H1 (cell line): ENCODE data around the gene SSBP3. TPM values are rescaled to one million over a fixed set of nuclear protein-coding genes. Genes with fewer than 3 reads are reported as not detected.

Experiments
- CTCF ChIA-PET: fragments of 300-600 bp; sonication (Branson Sonifier 250); formaldehyde crosslinking; loops from one replicate; lab custom pipeline; 2021; ENCODE audit not compliant: partially characterized antibody; lab: Charles Lee
- POLR2A ChIA-PET: fragments of 300-600 bp; sonication (Branson Sonifier 250); formaldehyde crosslinking; loops from one replicate; lab custom pipeline; 2021; ENCODE audit warnings: inconsistent platforms; ENCODE audit not compliant: partially characterized antibody; lab: Charles Lee
- DNase-seq, 2 experiments: peaks; one replicate each; pipeline versions ENCODE4 v3.0.0 to v3.0.0-alpha.2; 2010 to 2022; ENCODE audit warnings: low spot score in 2 of 2, low read depth in 1 of 2, mixed read lengths in 1 of 2
- FAIRE-seq: peaks from 2 replicates; lab custom pipeline; 2011; peaks lifted over from hg19 to GRCh38; lab: Jason Lieb, UNC
- H2AFZ ChIP-seq: 2 replicates; pipeline ENCODE4 v1.8.1; 2012; ENCODE audit warnings: low read length, inconsistent platforms
- H2AK5ac ChIP-seq: 2 replicates; pipeline ENCODE4 v1.6.1; 2013; ENCODE audit warnings: low read depth, low read length
- H2BK120ac ChIP-seq: replicated peaks from 2 replicates; pipeline ENCODE3; 2013; ENCODE audit warnings: low read depth, low read length, inconsistent platforms
- H2BK12ac ChIP-seq: 2 replicates; pipeline ENCODE4 v1.6.1; 2013; ENCODE audit warnings: low read depth, low read length
- H2BK15ac ChIP-seq: 2 replicates; pipeline ENCODE4 v1.6.1; 2013; ENCODE audit warnings: low read length
- H2BK20ac ChIP-seq: 2 replicates; pipeline ENCODE4 v1.6.1; 2013; ENCODE audit warnings: low read length
- H2BK5ac ChIP-seq: 2 replicates; pipeline ENCODE4 v1.6.1; 2013; ENCODE audit warnings: low read depth, low read length
- H3K14ac ChIP-seq: 2 replicates; pipeline ENCODE4 v1.6.1; 2013; ENCODE audit warnings: inconsistent platforms; ENCODE audit not compliant: insufficient read length
- H3K18ac ChIP-seq: 2 replicates; pipeline ENCODE4 v1.6.1; 2013; ENCODE audit warnings: low read length; ENCODE audit errors: extremely low read depth
- H3K23ac ChIP-seq: 2 replicates; pipeline ENCODE4 v1.6.1; 2013; ENCODE audit warnings: inconsistent platforms; ENCODE audit not compliant: insufficient read length
- H3K23me2 ChIP-seq: 2 replicates; pipeline ENCODE4 v1.6.1; 2013; ENCODE audit warnings: low read depth, low read length
- H3K27ac ChIP-seq: 2 replicates; pipeline ENCODE4 v1.6.1; 2011; ENCODE audit warnings: low read depth, low read length, inconsistent platforms
- H3K27me3 ChIP-seq, 4 experiments: replicated peaks in 1 of 4; 1 replicate in 1 of 4; 2 replicates in 3 of 4; pipeline versions ENCODE4 v1.6.1 to v1.8.1; 2011 to 2013; ENCODE audit warnings: low read length in 3 of 4, mild to moderate bottlenecking in 3 of 4, inconsistent platforms in 2 of 4, mixed read lengths in 2 of 4, moderate library complexity in 1 of 4; ENCODE audit not compliant: control insufficient read depth in 3 of 4, insufficient read depth in 3 of 4; ENCODE audit errors: extremely low read depth in 1 of 4
- H3K36me3 ChIP-seq, 4 experiments: 2 replicates each; pipeline versions ENCODE4 v1.6.1 to v1.8.1; 2011 to 2013; ENCODE audit warnings: mild to moderate bottlenecking in 4 of 4, low read length in 3 of 4, moderate library complexity in 2 of 4, control low read depth in 1 of 4, inconsistent platforms in 1 of 4; ENCODE audit not compliant: insufficient read depth in 4 of 4, control insufficient read depth in 2 of 4
- H3K4ac ChIP-seq: replicated peaks from 2 replicates; pipeline ENCODE3; 2013; ENCODE audit warnings: low read length, low read depth, mixed read lengths, inconsistent platforms; ENCODE audit not compliant: insufficient read length
- H3K4me1 ChIP-seq, 4 experiments: replicated peaks in 1 of 4; 1 replicate in 1 of 4; 2 replicates in 3 of 4; pipeline versions ENCODE4 v1.6.1 to v1.8.1; 2011 to 2013; ENCODE audit warnings: low read length in 3 of 4, inconsistent platforms in 2 of 4, mixed read lengths in 1 of 4; ENCODE audit not compliant: insufficient read depth in 4 of 4, control insufficient read depth in 3 of 4
- H3K4me2 ChIP-seq, 2 experiments: 2 replicates each; pipeline versions ENCODE4 v1.6.1 to v1.8.1; 2011 to 2013; ENCODE audit warnings: low read depth in 2 of 2, low read length in 2 of 2, control low read depth in 1 of 2, inconsistent platforms in 1 of 2, mild to moderate bottlenecking in 1 of 2; ENCODE audit not compliant: insufficient read depth in 1 of 2
- H3K4me3 ChIP-seq, 4 experiments: fragments of 200-600, 300-600 bp in 1 of 4; sonication (generic), shearing (Covaris generic), sonication (Bioruptor Twin) in 1 of 4; 2 replicates each; pipeline versions ENCODE4 v1.5.1 to v1.8.1; 2011 to 2016; ENCODE audit warnings: low read length in 4 of 4, low read depth in 3 of 4, control low read depth in 2 of 4, inconsistent platforms in 2 of 4, mild to moderate bottlenecking in 2 of 4, mixed read lengths in 1 of 4, moderate library complexity in 1 of 4; ENCODE audit not compliant: insufficient read depth in 2 of 4; ENCODE audit errors: extremely low read depth in 1 of 4
- H3K56ac ChIP-seq: replicated peaks from 2 replicates; pipeline ENCODE3; 2013; ENCODE audit warnings: low read depth, mild to moderate bottlenecking, mixed read lengths, low read length, inconsistent platforms; ENCODE audit not compliant: insufficient read length
- H3K79me1 ChIP-seq: 2 replicates; pipeline ENCODE4 v1.6.1; 2013; ENCODE audit warnings: low read depth, low read length, control low read depth
- H3K79me2 ChIP-seq, 2 experiments: 2 replicates each; pipeline versions ENCODE4 v1.6.1 to v1.8.1; 2012 to 2013; ENCODE audit warnings: low read length in 2 of 2, mild to moderate bottlenecking in 2 of 2, inconsistent platforms in 1 of 2; ENCODE audit not compliant: insufficient read depth in 2 of 2, control insufficient read depth in 1 of 2
- H3K9ac ChIP-seq, 4 experiments: replicated peaks in 1 of 4; 1 replicate in 1 of 4; 2 replicates in 3 of 4; pipeline versions ENCODE4 v1.6.1 to v1.8.1; 2011 to 2013; ENCODE audit warnings: low read depth in 3 of 4, low read length in 3 of 4, control low read depth in 2 of 4, mild to moderate bottlenecking in 2 of 4, moderate library complexity in 2 of 4, inconsistent platforms in 1 of 4; ENCODE audit errors: extremely low read depth in 1 of 4
- H3K9me3 ChIP-seq, 2 experiments: 2 replicates each; pipeline versions ENCODE4 v1.6.1 to v1.8.1; 2012 to 2013; ENCODE audit warnings: mild to moderate bottlenecking in 2 of 2, moderate library complexity in 2 of 2, control low read depth in 1 of 2, inconsistent platforms in 1 of 2, low read depth in 1 of 2, low read length in 1 of 2, mixed read lengths in 1 of 2; ENCODE audit not compliant: insufficient read depth in 2 of 2
- H4K20me1 ChIP-seq, 2 experiments: replicated peaks in 1 of 2; 2 replicates each; pipeline versions ENCODE3 to v1.8.1; 2011 to 2013; ENCODE audit warnings: inconsistent platforms in 2 of 2, low read length in 2 of 2, mild to moderate bottlenecking in 1 of 2; ENCODE audit not compliant: insufficient read depth in 2 of 2, control insufficient read depth in 1 of 2
- H4K5ac ChIP-seq: 2 replicates; pipeline ENCODE4 v1.6.1; 2013; ENCODE audit warnings: low read length, low read depth, mixed read lengths, inconsistent platforms; ENCODE audit not compliant: insufficient read length
- H4K8ac ChIP-seq: 2 replicates; pipeline ENCODE4 v1.8.0; 2013; ENCODE audit warnings: mild to moderate bottlenecking, moderate library complexity, low read length, inconsistent platforms; ENCODE audit not compliant: insufficient read depth; ENCODE audit errors: extremely low read depth
- H4K91ac ChIP-seq: replicated peaks from 2 replicates; pipeline ENCODE3; 2013; ENCODE audit warnings: low read length, mixed read lengths, inconsistent platforms; ENCODE audit not compliant: insufficient read length
- ATF3 ChIP-seq: IDR thresholded peaks from 2 replicates; pipeline ENCODE4 v1.6.1; 2011; ENCODE audit warnings: low read depth, mild to moderate bottlenecking, low read length; ENCODE audit not compliant: insufficient read depth
- BCL11A ChIP-seq, 2 experiments: IDR thresholded peaks; one replicate each; pipeline ENCODE4 v1.6.1; 2011; ENCODE audit warnings: low read depth in 2 of 2, low read length in 2 of 2, mild to moderate bottlenecking in 2 of 2
- CHD2 ChIP-seq: IDR thresholded peaks from 2 replicates; pipeline ENCODE4 v1.6.1; 2012; ENCODE audit warnings: low read length, improper control_type of control experiment
- CREB1 ChIP-seq: IDR thresholded peaks from 2 replicates; pipeline ENCODE4 v1.6.1; 2012; ENCODE audit warnings: inconsistent platforms
- FOSL1 ChIP-seq: IDR thresholded peaks from 2 replicates; pipeline ENCODE4 v1.6.1; 2011; ENCODE audit warnings: mild to moderate bottlenecking, low read depth, low read length, moderate library complexity; ENCODE audit not compliant: insufficient read depth
- JUND ChIP-seq: IDR thresholded peaks from 2 replicates; pipeline ENCODE4 v1.6.1; 2011; ENCODE audit warnings: mild to moderate bottlenecking, improper control_type of control experiment, low read length
- MAFK ChIP-seq: IDR thresholded peaks from 2 replicates; pipeline ENCODE4 v1.6.1; 2012; ENCODE audit warnings: low read depth, mild to moderate bottlenecking, improper control_type of control experiment, low read length
- POLR2A ChIP-seq, 2 experiments: IDR thresholded peaks; 1 replicate in 1 of 2; 2 replicates in 1 of 2; pipeline ENCODE4 v1.6.1; 2011; ENCODE audit warnings: low read depth in 2 of 2, low read length in 2 of 2, mild to moderate bottlenecking in 2 of 2; ENCODE audit errors: control extremely low read depth in 1 of 2
- RNF2 ChIP-seq: fragments of 200-900, 300-1000 bp; sonication (generic); IDR thresholded peaks from 2 replicates; pipeline ENCODE4 v1.7.1; 2016; ENCODE audit warnings: borderline replicate concordance, low read depth, mild to moderate bottlenecking, antibody characterized with exemption, low read length; ENCODE audit not compliant: poor library complexity, severe bottlenecking; ENCODE audit errors: missing control alignments
- SP4 ChIP-seq: IDR thresholded peaks from 2 replicates; pipeline ENCODE4 v1.6.1; 2012; ENCODE audit warnings: low read length, inconsistent platforms
- WGBS, 2 experiments: shearing (Covaris generic) in 1 of 2; methylation state at CpG; one replicate each; pipeline versions ENCODE4 v1.1.6 to v1.1.7; 2013 to 2015; ENCODE audit warnings: low lambda C conversion rate in 2 of 2, mixed read lengths in 2 of 2, inconsistent platforms in 1 of 2, low coverage in 1 of 2, missing lambda C conversion rate in 1 of 2; ENCODE audit not compliant: insufficient replicate concordance in 2 of 2, insufficient coverage in 1 of 2, insufficient read length in 1 of 2; ENCODE audit errors: extremely low coverage in 1 of 2, missing lambda C conversion rate in 1 of 2; 5-methylcytosine and 5-hydroxymethylcytosine counted together
- polyA plus RNA-seq, 7 experiments: library from polyadenylated mRNA; depleted of rRNA in 3 of 7; stranded (reverse) in 5 of 7; unstranded in 2 of 7; fragments of >200 nt in 5 of 7; fragments of 200-250 nt in 2 of 7; gene quantifications; 1 replicate in 5 of 7; 2 replicates in 1 of 7; 4 replicates in 1 of 7; pipeline versions ENCODE4 v1.2.1 to v1.2.3, GENCODE V29; 2011 to 2013; ENCODE audit warnings: missing spikeins in 2 of 7, mixed read lengths in 2 of 7
- total RNA-seq: library from RNA; stranded (reverse); fragmentation: NEBNext Ultra II Directional; extraction: Animal tissue kit (Norgen Biotek cat#: 25700); gene quantifications from 2 replicates; pipeline ENCODE4 v1.2.1, GENCODE V29; 2021
- TF ChIP-seq, protein P1 (sequence below), 3 experiments: IDR thresholded peaks; 1 replicate in 2 of 3; 2 replicates in 1 of 3; pipeline versions ENCODE4 v1.5.1 to v1.6.1; 2011; ENCODE audit warnings: low read length in 3 of 3, mild to moderate bottlenecking in 3 of 3, inconsistent platforms in 2 of 3, low read depth in 1 of 3, moderate library complexity in 1 of 3; ENCODE audit not compliant: insufficient read depth in 1 of 3; ENCODE audit errors: control extremely low read depth in 1 of 3

SSBP3 gene
- total and polyA plus RNA-seq, 2 of the 8 experiments (the other 6 are each of a cell fraction or from before 2014, with no cell fraction given) = 99.7 to 133 TPM

DNA sequence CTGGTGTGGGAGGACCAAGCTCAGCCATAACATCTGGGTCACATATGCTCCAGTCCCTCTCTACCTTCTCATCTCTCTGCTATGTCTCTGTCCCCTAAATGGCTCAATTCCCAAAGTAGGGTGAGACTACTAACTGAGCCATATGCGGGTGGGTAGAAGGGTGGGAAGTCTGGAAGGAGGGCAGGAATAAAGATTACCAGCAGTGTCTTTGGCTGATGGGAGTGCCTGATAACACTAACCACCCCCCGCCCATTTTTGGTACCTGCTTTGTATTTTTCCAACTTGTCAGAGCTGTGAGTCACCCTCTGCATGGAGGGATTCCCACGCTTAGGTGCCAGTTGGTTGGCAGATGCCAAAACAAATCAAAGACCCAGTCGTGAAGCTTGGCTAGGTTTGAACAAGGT, 14.9 kb upstream of the SSBP3 start:
- Histone ChIP-seq H2BK15ac (0 out of 2 replicates have a peak overlapping the region, but pooled peaks have one; percentile 31), H2AFZ (no peak overlapping the region), H3K36me3 (no peaks in the 10 kb centered on the region), H3K9ac (no peak overlapping the region), H4K5ac (no peak overlapping the region), H3K4me2 (no peak overlapping the region), H3K79me2 (no peaks in the 10 kb centered on the region), H2BK5ac (no peak overlapping the region), H3K27me3 (no peaks in the 10 kb centered on the region; a peak in 1 of 7 replicates), H3K14ac (no peak overlapping the region), H3K79me1 (no peaks in the 10 kb centered on the region), H3K27ac (no peak overlapping the region), H4K91ac (no peak overlapping the region), H2BK20ac (no peak overlapping the region), H4K8ac (no peak overlapping the region), H3K56ac (no peak overlapping the region), H3K9me3 (no peaks in the 10 kb centered on the region), H3K4ac (no peak overlapping the region), H4K20me1 (no peaks in the 10 kb centered on the region), H2AK5ac (no peak overlapping the region), H3K4me3 (no peak overlapping the region), H3K23me2 (no peaks in the 10 kb centered on the region), H2BK12ac (no peak overlapping the region), H3K4me1 (no peaks in the 10 kb centered on the region), H3K23ac (no peak overlapping the region), H3K18ac (no peak overlapping the region), H2BK120ac (no peak overlapping the region)
- no peak for FAIRE-seq
- ChIA-PET CTCF (interaction anchor here (1.2 to 1.8 kb wide), 3 partner anchors 8 to 63 kb away, joined by 3 to 5 read pairs (median 3); no protein-coding TSS in a partner anchor), POLR2A (interaction anchor here (0.8 to 1.8 kb wide), 3 partner anchors 12 to 31 kb away, joined by 3 to 7 read pairs (median 4); no protein-coding TSS in a partner anchor)
- no peak for DNase-seq
- WGBS, 2 experiments = 83% methylated on average over 4 of the region's 4 CpGs; no CpG with 5 or more reads in 1 of the 2 experiments
- TF ChIP-seq POLR2A (IDR thresholded peaks at IDR 0.05; ENCODE audit: control extremely low read depth in 1 of 2, low read depth in 2 of 2, low read length in 2 of 2) (no peak), CREB1 (no peak), CHD2 (no peak), SP4 (no peak), ATF3 (no peak), BCL11A (IDR thresholded peaks at IDR 0.05; ENCODE audit: low read depth in 2 of 2, low read length in 2 of 2) (no peak), JUND (no peak), RNF2 (no peak), FOSL1 (no peak), MAFK (no peak)
- TF ChIP-seq, protein P1, sequence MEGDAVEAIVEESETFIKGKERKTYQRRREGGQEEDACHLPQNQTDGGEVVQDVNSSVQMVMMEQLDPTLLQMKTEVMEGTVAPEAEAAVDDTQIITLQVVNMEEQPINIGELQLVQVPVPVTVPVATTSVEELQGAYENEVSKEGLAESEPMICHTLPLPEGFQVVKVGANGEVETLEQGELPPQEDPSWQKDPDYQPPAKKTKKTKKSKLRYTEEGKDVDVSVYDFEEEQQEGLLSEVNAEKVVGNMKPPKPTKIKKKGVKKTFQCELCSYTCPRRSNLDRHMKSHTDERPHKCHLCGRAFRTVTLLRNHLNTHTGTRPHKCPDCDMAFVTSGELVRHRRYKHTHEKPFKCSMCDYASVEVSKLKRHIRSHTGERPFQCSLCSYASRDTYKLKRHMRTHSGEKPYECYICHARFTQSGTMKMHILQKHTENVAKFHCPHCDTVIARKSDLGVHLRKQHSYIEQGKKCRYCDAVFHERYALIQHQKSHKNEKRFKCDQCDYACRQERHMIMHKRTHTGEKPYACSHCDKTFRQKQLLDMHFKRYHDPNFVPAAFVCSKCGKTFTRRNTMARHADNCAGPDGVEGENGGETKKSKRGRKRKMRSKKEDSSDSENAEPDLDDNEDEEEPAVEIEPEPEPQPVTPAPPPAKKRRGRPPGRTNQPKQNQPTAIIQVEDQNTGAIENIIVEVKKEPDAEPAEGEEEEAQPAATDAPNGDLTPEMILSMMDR (IDR thresholded peaks at IDR 0.05; ENCODE audit: control extremely low read depth in 1 of 3, insufficient read depth in 1 of 3, low read depth in 1 of 3, low read length in 3 of 3) = no peak
